ENCODE results near the gene NSUN6.
"Not testable (repeated sequence)": the region's sequence is repeated elsewhere in the genome, so short reads cannot be mapped to it uniquely, and the experiment has no call there.

Gene NSUN6

GRCh38 chr10:18659125-18659818 lies 7.9 kb upstream of the NSUN6 start, which contains the start of gene ARL5B:
ARL5B (plus strand) TSS chr10:18659431; CDS start chr10:18659638, 207 bp downstream.
- DNase-seq (ENCODE audit: low spot score): peak; percentile 92

DNA sequence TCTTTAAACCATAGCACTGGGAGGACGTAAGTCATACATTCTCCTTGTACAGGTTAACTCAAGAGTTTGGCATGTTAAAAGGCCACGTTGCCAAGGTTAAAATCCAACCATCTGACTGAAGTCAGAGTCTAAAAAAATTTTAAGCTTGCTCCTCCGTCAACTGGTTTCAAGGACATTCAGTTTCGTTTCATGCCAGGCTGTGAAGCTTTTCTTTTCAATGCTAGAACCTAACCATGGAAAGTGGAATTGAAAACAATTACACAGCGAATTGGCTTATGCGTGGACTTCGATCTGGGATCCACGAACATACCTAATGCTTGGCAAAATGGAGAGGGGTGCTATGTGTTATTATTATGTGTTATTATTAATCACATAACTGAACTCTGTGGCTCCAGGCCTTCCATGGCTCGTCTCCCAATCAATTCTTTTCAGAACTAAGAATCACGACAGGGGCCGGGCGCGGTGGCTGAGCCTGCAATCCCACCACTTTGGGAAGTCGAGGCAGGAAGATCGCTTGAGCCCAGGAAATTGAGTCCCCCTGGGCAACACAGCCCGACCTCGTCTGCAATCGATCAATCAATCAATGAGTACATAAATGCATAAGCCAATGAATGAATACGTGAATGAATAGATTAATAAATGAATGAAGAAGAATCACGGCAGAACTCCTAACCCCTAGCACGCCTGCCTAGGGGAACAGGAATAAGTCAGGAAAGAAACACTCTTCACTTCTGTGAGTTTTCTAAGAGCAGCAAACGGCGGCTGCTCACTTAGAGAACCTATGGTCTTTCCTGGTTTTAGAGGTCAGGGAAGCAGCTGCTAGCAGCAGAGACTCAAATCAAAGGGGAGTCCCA lies 7.1 kb upstream of the NSUN6 start:
- peak; percentile 23 for DNase-seq (ENCODE audit: low spot score)

- DNase-seq (ENCODE audit: low spot score): no peak
Measured at GRCh38 chr10:18656724-18657123, 5.3 kb upstream of the NSUN6 start.

- no peak for DNase-seq (ENCODE audit: low spot score)
Measured at GRCh38 chr10:18653112-18653511, 1.7 kb upstream of the NSUN6 start.

- no peak for DNase-seq (ENCODE audit: low spot score)
Measured at GRCh38 chr10:18650404-18650997, 886 bp downstream of the NSUN6 start.

DNA sequence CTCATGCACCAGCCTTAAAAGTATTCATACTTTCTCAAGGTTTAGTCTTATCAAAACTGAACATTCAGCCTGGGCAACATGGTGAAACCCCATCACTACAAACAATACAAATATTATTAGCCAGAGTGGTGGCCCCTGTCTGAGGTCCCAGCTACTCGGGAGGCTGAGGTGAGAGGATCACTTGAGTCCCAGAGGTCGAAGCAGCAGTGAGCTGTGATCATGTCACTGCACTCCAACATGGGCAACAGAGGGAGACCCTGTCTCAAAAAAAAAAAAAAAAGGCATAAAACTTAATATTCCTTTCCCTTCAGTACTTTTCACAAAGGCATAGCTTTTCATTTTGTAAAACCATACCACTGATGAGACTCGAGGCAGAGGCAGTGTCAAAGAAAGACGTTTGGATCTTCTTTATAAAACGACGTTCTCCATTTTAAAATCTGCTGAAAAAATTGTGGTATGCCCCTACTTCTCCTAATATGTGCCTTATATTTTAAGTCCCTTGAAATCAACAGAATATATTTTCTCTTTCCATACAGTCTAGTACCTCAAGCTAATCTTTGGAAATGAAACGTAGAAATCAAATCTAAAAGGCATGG lies 1.9 kb downstream of the NSUN6 start:
- no peak for DNase-seq (ENCODE audit: low spot score)

DNA sequence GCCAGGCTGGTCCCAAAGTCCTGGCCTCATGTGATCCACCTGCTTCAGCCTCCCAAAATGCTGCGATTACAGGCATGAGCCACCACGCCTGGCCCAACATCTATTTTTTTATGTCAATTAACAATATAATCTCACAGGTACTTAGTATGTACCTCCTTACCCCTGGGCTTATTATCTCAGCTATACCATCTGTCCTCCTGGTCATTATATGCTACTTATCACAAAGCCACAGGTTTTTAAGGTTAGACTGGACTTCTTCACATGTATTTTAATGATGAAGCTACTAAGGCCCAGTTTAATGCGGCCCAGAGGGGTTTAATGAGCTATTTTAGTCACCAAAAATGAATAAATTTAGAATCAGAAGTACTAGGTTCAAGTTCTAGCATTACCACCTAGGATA lies 3.4 kb downstream of the NSUN6 start:
- no peak for DNase-seq (ENCODE audit: low spot score)

DNA sequence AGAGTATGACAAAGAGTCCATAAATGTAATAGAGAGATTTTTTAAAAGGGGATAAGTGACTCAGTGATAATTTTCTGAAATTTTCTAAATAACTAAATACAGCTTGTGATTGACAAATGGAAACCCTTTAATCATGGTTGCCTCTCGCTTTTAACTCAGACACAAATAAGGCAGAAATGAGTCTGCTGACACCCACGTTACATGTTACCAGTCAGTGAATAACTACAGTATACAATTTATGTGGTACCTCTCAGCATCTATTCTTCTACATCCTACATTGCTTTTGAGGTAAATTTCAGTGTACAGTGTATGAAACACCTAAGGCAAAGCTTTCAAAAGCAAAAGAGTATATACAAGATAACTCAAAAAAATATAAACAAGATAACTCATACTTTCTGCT lies 4.2 kb downstream of the NSUN6 start:
- no peak for DNase-seq (ENCODE audit: low spot score)

DNA sequence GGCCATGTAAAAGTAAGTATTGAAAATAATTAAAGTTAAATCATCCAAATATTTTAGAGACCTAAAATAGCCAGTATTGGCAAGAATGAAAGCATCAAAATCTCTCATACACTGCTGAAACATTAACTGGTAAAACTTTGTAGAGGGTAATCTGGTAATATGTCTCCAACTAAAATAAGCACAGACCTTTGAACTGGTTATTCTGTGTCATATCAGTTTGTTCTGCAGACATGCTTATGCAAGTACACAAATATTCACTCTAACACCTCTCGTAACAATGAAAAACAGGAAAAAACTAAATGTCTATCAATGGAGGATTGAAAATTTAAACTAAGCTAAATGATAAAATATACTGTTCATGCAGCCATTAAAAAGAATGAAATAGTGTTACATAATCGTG lies 11.7 kb downstream of the NSUN6 start:
- DNase-seq (ENCODE audit: low spot score): not testable (repeated sequence)

GRCh38 chr10:18637400-18637799 lies 14.0 kb downstream of the NSUN6 start:
- DNase-seq (ENCODE audit: low spot score): not testable (repeated sequence)

GRCh38 chr10:18635995-18636394 lies 15.4 kb downstream of the NSUN6 start:
- no peak for DNase-seq (ENCODE audit: low spot score)

DNA sequence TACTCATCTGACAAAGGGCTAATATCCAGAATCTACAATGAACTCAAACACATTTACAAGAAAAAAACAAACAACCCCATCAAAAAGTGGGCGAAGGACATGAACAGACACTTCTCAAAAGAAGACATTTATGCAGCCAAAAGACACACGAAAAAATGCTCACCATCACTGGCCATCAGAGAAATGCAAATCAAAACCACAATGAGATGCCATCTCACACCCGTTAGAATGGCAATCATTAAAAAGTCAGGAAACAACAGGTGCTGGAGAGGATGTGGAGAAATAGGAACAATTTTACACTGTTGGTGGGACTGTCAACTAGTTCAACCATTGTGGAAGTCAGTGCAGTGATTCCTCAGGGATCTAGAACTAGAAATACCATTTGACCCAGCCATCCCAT lies 18.9 kb downstream of the NSUN6 start:
- DNase-seq (ENCODE audit: low spot score): not testable (repeated sequence)

GRCh38 chr10:18627452-18628018 lies 23.9 kb downstream of the NSUN6 start:
- not testable (repeated sequence) for DNase-seq (ENCODE audit: low spot score)

DNA sequence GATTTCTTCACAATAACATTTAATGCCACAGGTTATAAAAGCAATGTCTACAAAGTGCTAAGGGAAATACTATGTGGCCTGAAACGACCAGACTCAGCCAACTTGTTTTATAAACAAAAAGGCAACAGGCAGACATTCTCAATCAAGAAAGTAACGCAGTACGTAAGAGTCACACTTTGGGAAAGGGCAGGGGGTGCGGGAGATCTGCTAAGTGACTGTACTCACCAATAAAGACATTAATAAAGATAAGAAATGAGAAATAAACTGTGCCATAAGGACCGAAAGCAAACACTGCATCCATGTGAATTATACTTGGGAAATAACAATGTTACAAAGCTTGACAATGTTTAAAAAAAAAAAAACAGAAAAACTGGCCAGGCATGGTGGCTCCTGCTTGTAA lies 25.5 kb downstream of the NSUN6 start:
- DNase-seq (ENCODE audit: low spot score): no peak

DNA sequence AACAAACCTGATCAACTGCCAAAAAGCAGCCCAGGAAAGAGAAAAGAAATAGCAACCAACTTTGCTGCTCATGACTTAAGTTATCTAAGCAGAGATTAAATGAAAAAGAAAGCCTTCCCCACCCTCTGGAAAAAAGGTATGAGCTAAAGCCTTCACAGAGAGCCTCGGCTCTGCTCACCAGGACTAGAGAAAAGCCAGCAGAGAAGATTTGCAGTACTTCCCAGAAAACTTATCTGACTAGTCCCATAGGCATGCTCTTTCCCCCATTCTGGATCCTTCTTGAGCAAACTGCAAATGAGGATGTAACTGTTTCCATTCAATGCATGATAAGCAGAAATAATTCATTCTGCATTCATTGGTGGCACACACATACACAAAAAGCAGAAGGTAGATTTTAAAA lies 27.7 kb downstream of the NSUN6 start:
- DNase-seq (ENCODE audit: low spot score): not testable (repeated sequence)

DNA sequence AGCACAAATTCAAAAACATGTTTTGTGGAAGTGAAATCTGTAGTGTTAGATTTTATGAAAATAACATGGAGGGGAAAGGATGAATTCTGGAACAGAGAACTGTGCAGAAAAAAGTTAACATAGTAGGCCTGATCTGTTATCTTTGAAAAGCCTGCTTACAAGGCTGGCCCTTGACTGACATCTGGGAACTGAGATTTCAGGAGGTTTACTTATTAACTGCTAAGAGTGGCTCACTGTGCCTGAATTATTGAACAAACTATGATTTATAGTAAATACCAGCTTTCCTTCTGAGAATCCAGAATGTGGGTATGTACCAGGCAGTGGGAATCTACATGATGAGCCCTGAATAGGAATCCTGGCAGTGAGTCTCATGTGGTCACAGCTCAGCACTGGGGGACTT lies 30.5 kb downstream of the NSUN6 start:
- DNase-seq (ENCODE audit: low spot score): no peak

DNA sequence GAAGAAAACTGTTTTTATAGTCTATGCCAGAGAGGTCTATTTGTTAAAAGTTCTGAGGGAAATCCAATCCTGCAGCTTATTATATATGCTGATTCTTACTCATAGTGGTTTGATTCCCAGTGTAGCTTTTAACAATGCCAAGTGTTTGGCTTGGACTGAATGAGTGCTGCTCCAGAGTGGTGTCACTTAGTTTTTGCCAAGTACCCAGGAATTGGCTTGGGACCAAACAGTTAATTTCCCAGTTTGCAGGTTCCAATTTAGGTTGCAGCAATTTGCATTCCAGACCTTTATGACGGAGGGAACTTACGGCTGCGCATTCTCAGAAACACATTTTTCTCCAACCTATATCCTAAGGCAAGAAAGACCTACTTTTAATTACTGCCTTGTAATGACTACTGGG lies 32.4 kb downstream of the NSUN6 start:
- no peak for DNase-seq (ENCODE audit: low spot score)

- DNase-seq (ENCODE audit: low spot score): no peak
Measured at GRCh38 chr10:18616337-18616736, 35.0 kb downstream of the NSUN6 start.

- DNase-seq (ENCODE audit: low spot score): no peak
Measured at GRCh38 chr10:18615618-18616017, 35.8 kb downstream of the NSUN6 start.

GRCh38 chr10:18611168-18611567 lies 40.2 kb downstream of the NSUN6 start:
- DNase-seq (ENCODE audit: low spot score): no peak

- DNase-seq (ENCODE audit: low spot score): peak; percentile 78
Measured at GRCh38 chr10:18610517-18610916, 40.9 kb downstream of the NSUN6 start.

- no peak for DNase-seq (ENCODE audit: low spot score)
Measured at GRCh38 chr10:18608596-18608995, 42.8 kb downstream of the NSUN6 start.

All from hepatic stellate cell (primary cell).